OCI-LY1 (cell line): ENCODE results near the gene ANKRD53.

Experiments used
- H2AFZ ChIP-seq: fragments of 200-600 bp; sonication (generic), shearing (Covaris generic); 2 replicates; pipeline ENCODE4 v1.6.0; 2014; ENCODE audit warnings: antibody characterized with exemption, mild to moderate bottlenecking, low read length
- H3F3A ChIP-seq: fragments of 200-600 bp; sonication (generic), shearing (Covaris generic); 2 replicates; pipeline ENCODE4 v1.6.0; 2014; ENCODE audit warnings: mild to moderate bottlenecking, antibody characterized with exemption, low read length, moderate library complexity; ENCODE audit not compliant: insufficient read depth
- H3K27ac ChIP-seq: fragments of 200-600 bp; sonication (generic); 2 replicates; pipeline ENCODE4 v1.5.1; 2014; ENCODE audit warnings: low read length, mixed run types, mild to moderate bottlenecking, low read depth; ENCODE audit not compliant: poor library complexity, severe bottlenecking
- H3K27me3 ChIP-seq: fragments of 200-600 bp; sonication (generic); 2 replicates; pipeline ENCODE4 v1.6.0; 2014; ENCODE audit warnings: antibody characterized with exemption, mild to moderate bottlenecking, low read length, moderate library complexity; ENCODE audit not compliant: insufficient read depth
- H3K36me3 ChIP-seq: fragments of 200-600 bp; sonication (generic); 2 replicates; pipeline ENCODE4 v1.6.1; 2014; ENCODE audit warnings: mild to moderate bottlenecking, antibody characterized with exemption, low read length, moderate library complexity, mixed read lengths; ENCODE audit not compliant: insufficient read depth
- H3K4me1 ChIP-seq: fragments of 200-600 bp; sonication (generic); 2 replicates; pipeline ENCODE4 v1.5.1; 2014; ENCODE audit warnings: mild to moderate bottlenecking, low read length, moderate library complexity; ENCODE audit not compliant: insufficient read depth, severe bottlenecking
- H3K4me2 ChIP-seq: fragments of 200-600 bp; sonication (generic), shearing (Covaris generic); 2 replicates; pipeline ENCODE4 v1.6.1; 2014; ENCODE audit warnings: low read length
- H3K4me3 ChIP-seq: fragments of 200-600 bp; sonication (generic); 2 replicates; pipeline ENCODE4 v1.5.1; 2014; ENCODE audit warnings: low read length, low read depth, mild to moderate bottlenecking, mixed read lengths; ENCODE audit not compliant: poor library complexity, severe bottlenecking
- H3K79me2 ChIP-seq: fragments of 200-600 bp; shearing (Covaris generic); 2 replicates; pipeline ENCODE4 v1.6.1; 2016; ENCODE audit warnings: mixed run types, low read length, mixed read lengths; ENCODE audit not compliant: insufficient read depth
- H3K9ac ChIP-seq: fragments of 200-600 bp; sonication (generic), shearing (Covaris generic); 2 replicates; pipeline ENCODE4 v1.6.1; 2014; ENCODE audit warnings: mild to moderate bottlenecking, low read length, mixed read lengths
- H3K9me2 ChIP-seq: fragments of 200-600 bp; sonication (generic), shearing (Covaris generic); 2 replicates; pipeline ENCODE4 v1.6.1; 2014; ENCODE audit warnings: low read depth, mild to moderate bottlenecking, low read length, mixed read lengths
- H3K9me3 ChIP-seq: fragments of 200-600 bp; shearing (Covaris generic); 2 replicates; pipeline ENCODE4 v1.6.1; 2014; ENCODE audit warnings: low read length, mixed read lengths
- H4K20me1 ChIP-seq: fragments of 200-600 bp; sonication (generic), shearing (Covaris generic); 2 replicates; pipeline ENCODE4 v1.6.0; 2016; ENCODE audit warnings: mild to moderate bottlenecking, low read length; ENCODE audit not compliant: insufficient read depth
- CTCF ChIP-seq: fragments of 200-600 bp; sonication (generic), shearing (Covaris generic); IDR thresholded peaks from 2 replicates; pipeline ENCODE4 v1.5.1; 2017; ENCODE audit warnings: mild to moderate bottlenecking, antibody characterized with exemption, low read length, moderate library complexity, mixed read lengths
- EZH2 ChIP-seq: fragments of 200-600 bp; sonication (generic), shearing (Covaris generic); IDR thresholded peaks from 2 replicates; pipeline ENCODE4 v1.8.0; 2017; ENCODE audit warnings: borderline replicate concordance, mixed run types, mild to moderate bottlenecking, antibody characterized with exemption, low read length, moderate library complexity, mixed read lengths

The ANKRD53 gene

GRCh38 chr2:70937866-70938585 lies 40.4 kb upstream of the ANKRD53 start:
- Histone ChIP-seq H3K36me3 (no peaks in the 10 kb centered on the region), H3F3A (no peaks in the 10 kb centered on the region), H3K9ac (no peak overlapping the region), H3K4me3 (no peak overlapping the region), H3K27ac (no peak overlapping the region), H3K9me2 (no peaks in the 10 kb centered on the region), H3K4me1 (no peaks in the 10 kb centered on the region), H4K20me1 (no peaks in the 10 kb centered on the region), H2AFZ (no peak overlapping the region), H3K4me2 (no peak overlapping the region), H3K27me3 (no peaks in the 10 kb centered on the region; the same call in 1 of the 2 replicates), H3K9me3 (no peaks in the 10 kb centered on the region), H3K79me2 (no peaks in the 10 kb centered on the region)
- no peak for TF ChIP-seq EZH2
- TF ChIP-seq CTCF = no peak

GRCh38 chr2:70938586-70938950 lies 39.9 kb upstream of the ANKRD53 start:
- no peak overlapping the region for H2AFZ ChIP-seq
- no peak overlapping the region for H3K9ac ChIP-seq
- H3F3A ChIP-seq = no peaks in the 10 kb centered on the region
- no peak overlapping the region for H3K4me3 ChIP-seq
- no peak overlapping the region for H3K27ac ChIP-seq
- no peaks in the 10 kb centered on the region for H4K20me1 ChIP-seq
- no peaks in the 10 kb centered on the region for H3K36me3 ChIP-seq
- H3K9me2 ChIP-seq = no peaks in the 10 kb centered on the region
- no peaks in the 10 kb centered on the region for H3K4me1 ChIP-seq
- no peaks in the 10 kb centered on the region; the same call in 1 of the 2 replicates for H3K27me3 ChIP-seq
- H3K4me2 ChIP-seq = no peak overlapping the region
- TF ChIP-seq CTCF (no peak), EZH2 (no peak)
- no peaks in the 10 kb centered on the region for H3K79me2 ChIP-seq
- H3K9me3 ChIP-seq = no peaks in the 10 kb centered on the region

GRCh38 chr2:70939001-70939838 lies 39.2 kb upstream of the ANKRD53 start:
- no peaks in the 10 kb centered on the region for H3K4me1 ChIP-seq
- H3K4me3 ChIP-seq = no peak overlapping the region
- no peaks in the 10 kb centered on the region for H3K9me3 ChIP-seq
- H3K27ac ChIP-seq = no peak overlapping the region
- H3K27me3 ChIP-seq = no peaks in the 10 kb centered on the region; the same call in 1 of the 2 replicates
- TF ChIP-seq EZH2 (no peak), CTCF (no peak)
- no peaks in the 10 kb centered on the region for H3F3A ChIP-seq
- H2AFZ ChIP-seq = no peak overlapping the region
- H4K20me1 ChIP-seq = no peaks in the 10 kb centered on the region
- no peaks in the 10 kb centered on the region for H3K36me3 ChIP-seq
- no peaks in the 10 kb centered on the region for H3K9me2 ChIP-seq
- no peak overlapping the region for H3K4me2 ChIP-seq
- H3K79me2 ChIP-seq = no peaks in the 10 kb centered on the region
- H3K9ac ChIP-seq = no peak overlapping the region
